SU-DHL-6 (cell line): ENCODE measurements around the gene CLASP1.

Experiments used
- CTCF ChIP-seq: fragments of 200-600 bp; sonication (generic); IDR thresholded peaks from one replicate; pipeline ENCODE4 v1.5.1; 2017; ENCODE audit warnings: antibody characterized with exemption, mild to moderate bottlenecking, low read length, moderate library complexity; ENCODE audit not compliant: insufficient read depth, poor library complexity, severe bottlenecking
- EZH2phosphoT487 ChIP-seq: fragments of 200-600 bp; sonication (generic), shearing (Covaris generic); conservative IDR thresholded peaks from 2 replicates; pipeline ENCODE4 v1.6.1; 2018; ENCODE audit warnings: mild to moderate bottlenecking, antibody characterized with exemption, low read length, moderate library complexity, mixed read lengths

- TF ChIP-seq CTCF (no peak), EZH2phosphoT487 (no peak)
These were observed 206.4 kb downstream of the CLASP1 start for GRCh38 chr2:121442889-121443288.
